T-helper 22 cell (primary cell): ENCODE data around the gene CDC42EP5.
"Not testable (repeated sequence)": the region's sequence is repeated elsewhere in the genome, so short reads cannot be mapped to it uniquely, and the experiment has no call there.

ENCODE experiments used
- DNase-seq: peaks from one replicate; pipeline ENCODE4 v3.0.0-alpha.2; 2020; ENCODE audit warnings: low read depth

CDC42EP5 gene

GRCh38 chr19:54473071-54473891 is at the start of gene CDC42EP5:
CDC42EP5 (minus strand) TSS chr19:54473296; CDS start chr19:54465547, 7,749 bp downstream.
- DNase-seq, result no peak

- no peak for DNase-seq
Measured at GRCh38 chr19:54521860-54522513, 48.9 kb upstream of the CDC42EP5 start.

- no peak for DNase-seq
Measured at GRCh38 chr19:54521022-54521859, 48.1 kb upstream of the CDC42EP5 start.

GRCh38 chr19:54518844-54519243 is 45.7 kb upstream of the CDC42EP5 start:
- DNase-seq, result no peak

- DNase-seq, result no peak
Measured at GRCh38 chr19:54517483-54517882, 44.4 kb upstream of the CDC42EP5 start.

- no peak for DNase-seq
Measured at GRCh38 chr19:54515156-54515555, 42.1 kb upstream of the CDC42EP5 start.

- not testable (repeated sequence) for DNase-seq
Measured at GRCh38 chr19:54509200-54509940, 36.3 kb upstream of the CDC42EP5 start.

- not testable (repeated sequence) for DNase-seq
Measured at GRCh38 chr19:54508487-54508886, 35.4 kb upstream of the CDC42EP5 start.

- DNase-seq, result no peak
Measured at GRCh38 chr19:54507824-54508223, 34.7 kb upstream of the CDC42EP5 start.

- not testable (repeated sequence) for DNase-seq
Measured at GRCh38 chr19:54507038-54507717, 34.1 kb upstream of the CDC42EP5 start.

- no peak for DNase-seq
Measured at GRCh38 chr19:54506079-54506478, 33.0 kb upstream of the CDC42EP5 start.

GRCh38 chr19:54505542-54505941 is 32.4 kb upstream of the CDC42EP5 start:
- DNase-seq, result not testable (repeated sequence)

GRCh38 chr19:54502518-54503048 is 29.5 kb upstream of the CDC42EP5 start, which contains the start of gene LAIR2:
LAIR2 (plus strand) TSS chr19:54502831; CDS start chr19:54502919, 88 bp downstream.
- no peak for DNase-seq

GRCh38 chr19:54498451-54498772 is 25.3 kb upstream of the CDC42EP5 start:
- DNase-seq, result not testable (repeated sequence)

GRCh38 chr19:54497747-54498450 is 24.8 kb upstream of the CDC42EP5 start:
- not testable (repeated sequence) for DNase-seq

- DNase-seq, result not testable (repeated sequence)
Measured at GRCh38 chr19:54495284-54495683, 22.2 kb upstream of the CDC42EP5 start.

GRCh38 chr19:54493967-54494585 is 21.0 kb upstream of the CDC42EP5 start:
- no peak for DNase-seq

GRCh38 chr19:54493056-54493455 is 20.0 kb upstream of the CDC42EP5 start:
- DNase-seq, result not testable (repeated sequence)

- DNase-seq, result no peak
Measured at GRCh38 chr19:54492568-54492967, 19.5 kb upstream of the CDC42EP5 start.

GRCh38 chr19:54489766-54490165 is 16.7 kb upstream of the CDC42EP5 start:
- DNase-seq, result no peak
